ENCODE results near the gene TMA16. TPM values are rescaled to one million over a fixed set of nuclear protein-coding genes. Genes with fewer than 3 reads are reported as not detected.

Gene TMA16
- total RNA-seq: 21.2 TPM

GRCh38 chr4:163494360-163495241 lies at the start of gene TMA16:
Gene TMA16, plus strand, starts transcription at chr4:163494690. Its CDS starts 112 bp downstream, at chr4:163494802.

GRCh38 chr4:163473576-163473975 lies 20.9 kb upstream of the TMA16 start, which contains the start of gene TKTL2:
Gene TKTL2, minus strand, starts transcription at chr4:163473754. Its CDS starts 20 bp downstream, at chr4:163473734.

Other genes with a start within 250 kb of the TMA16 start
- gene NPY1R, start 162.1 kb upstream of the TMA16 start, total RNA-seq: 19.8 TPM
- 11.3 TPM for gene NPY5R, start 150.8 kb upstream of the TMA16 start, total RNA-seq
- gene TKTL2, start 20.9 kb upstream of the TMA16 start, total RNA-seq: 0.46 TPM